Stimulated activated CD8-positive, alpha-beta memory T cell treated with anti-CD3 and anti-CD28 coated beads, Interleukin-15, amount 100 ng/mL, for 24 hours (primary cell): Measurements from ENCODE around the gene SMAD9.

ENCODE experiments used
- DNase-seq: peaks from one replicate; pipeline ENCODE4 v3.0.0-alpha.2; 2020; ENCODE audit warnings: low read depth

SMAD9 gene

GRCh38 chr13:36817996-36818803, 101.8 kb downstream of the SMAD9 start:
- no peak for DNase-seq

- DNase-seq = no peak
Observed at GRCh38 chr13:36815062-36815461, 105.0 kb downstream of the SMAD9 start.

- DNase-seq = no peak
Observed at GRCh38 chr13:36814465-36814864, 105.6 kb downstream of the SMAD9 start.

- DNase-seq = no peak
Observed at GRCh38 chr13:36813225-36813624, 106.8 kb downstream of the SMAD9 start.

GRCh38 chr13:36807616-36808015, 112.4 kb downstream of the SMAD9 start:
- no peak for DNase-seq

GRCh38 chr13:36806102-36806501, 113.9 kb downstream of the SMAD9 start:
- DNase-seq = no peak

- no peak for DNase-seq
Observed at GRCh38 chr13:36804588-36804987, 115.5 kb downstream of the SMAD9 start.

- no peak for DNase-seq
Observed at GRCh38 chr13:36801035-36801434, 119.0 kb downstream of the SMAD9 start.

- DNase-seq = no peak
Observed at GRCh38 chr13:36796052-36796451, 124.0 kb downstream of the SMAD9 start.

- DNase-seq = no peak
Observed at GRCh38 chr13:36795463-36795862, 124.6 kb downstream of the SMAD9 start.
